Uterus (tissue), 4 donors: ENCODE data around the gene BCAS2. TPM values are rescaled to one million over a fixed set of nuclear protein-coding genes. Genes with fewer than 3 reads are reported as not detected.

Experiments used
- DNase-seq, 2 donors: peaks; one replicate each; pipeline ENCODE4 v3.0.0-alpha.2; 2019 to 2020
- H3K27ac ChIP-seq, 2 donors: fragments of 200-600 bp; sonication (generic); 1 replicate in 1 of 2; 2 replicates in 1 of 2; pipeline ENCODE4 v1.5.1; 2016 to 2018
- H3K27me3 ChIP-seq, 2 donors: fragments of 200-600 bp; sonication (generic); one replicate each; pipeline ENCODE4 v1.5.1; 2018 to 2019; ENCODE audit warnings: control low read depth in 1 of 2
- H3K36me3 ChIP-seq, 2 donors: fragments of 200-600 bp; sonication (generic); one replicate each; pipeline ENCODE4 v1.5.1; 2019; ENCODE audit warnings: control low read depth in 1 of 2
- H3K4me1 ChIP-seq, 2 donors: fragments of 200-600 bp; sonication (generic); one replicate each; pipeline ENCODE4 v1.5.1; 2018 to 2019; ENCODE audit warnings: control low read depth in 1 of 2
- H3K4me3 ChIP-seq, 2 donors: fragments of 200-600 bp; sonication (generic); 1 replicate in 1 of 2; 2 replicates in 1 of 2; pipeline ENCODE4 v1.5.1; 2018 to 2019; ENCODE audit warnings: mild to moderate bottlenecking in 1 of 2
- H3K9me3 ChIP-seq, 2 donors: fragments of 200-600 bp; sonication (generic); one replicate each; pipeline ENCODE4 v1.5.1; 2019; ENCODE audit warnings: control low read depth in 1 of 2
- POLR2A ChIP-seq, 2 donors: fragments of 450-650 bp; IDR thresholded peaks; one replicate each; pipeline ENCODE4 v1.6.1; 2016; ENCODE audit warnings: antibody characterized with exemption in 2 of 2, mild to moderate bottlenecking in 1 of 2, moderate library complexity in 1 of 2
- intact Hi-C: fragments of 100-400 bp; cut with DNase I; formaldehyde crosslinking; loops from one replicate; pipeline ENCODE4 v1.15.1; 2023; ENCODE audit warnings: low total_unique reads
- total RNA-seq, 4 donors: library from RNA; depleted of rRNA in 3 of 4; stranded (reverse); fragments of >200 nt in 3 of 4; gene quantifications; one replicate each; pipeline versions ENCODE4 v1.1.0 to v1.2.4, GENCODE V29; 2014 to 2023
- TF ChIP-seq, protein P1 (sequence below), 4 experiments: fragments of 200-600 bp in 2 of 4; fragments of 450-650 bp in 2 of 4; sonication (generic) in 2 of 4; IDR thresholded peaks; one replicate each; pipeline ENCODE4 v1.5.1; 2016 to 2019; ENCODE audit warnings: antibody characterized with exemption in 4 of 4, mild to moderate bottlenecking in 2 of 4, moderate library complexity in 1 of 4
- donor health status: DM: yes; HTN: yes; CAD: no.

The BCAS2 gene
- total RNA-seq, 4 donors from 2014 or later = 31.8 to 61.2 (median 40.2) TPM

DNA sequence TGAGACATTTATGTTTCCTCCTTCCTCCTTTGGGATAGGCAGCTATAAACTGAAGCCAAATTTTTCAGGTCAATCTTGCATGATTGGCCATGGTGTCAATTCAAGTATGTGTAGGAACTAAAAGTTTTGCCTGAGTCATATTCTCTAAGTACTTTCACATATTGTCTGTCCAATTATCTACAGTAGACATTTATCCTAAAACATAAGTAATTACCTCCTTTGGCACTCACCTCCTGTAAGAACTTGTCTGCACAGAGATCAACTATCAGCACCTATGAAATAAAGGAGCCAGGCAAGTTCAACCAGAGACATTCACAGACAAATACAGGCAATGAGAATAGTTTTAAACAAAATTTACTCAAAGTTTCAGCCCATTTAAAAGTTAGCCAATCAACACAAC, 14.2 kb upstream of the BCAS2 start:
- Histone ChIP-seq H3K27me3 (no peaks in the 10 kb centered on the region), H3K36me3 (no peaks in the 10 kb centered on the region), H3K27ac (no peak overlapping the region), H3K4me3 (no peak overlapping the region), H3K9me3 (no peaks in the 10 kb centered on the region), H3K4me1 (no peaks in the 10 kb centered on the region)
- intact Hi-C loops = no loop called here
- TF ChIP-seq POLR2A (IDR thresholded peaks at IDR 0.05) = no peak
- TF ChIP-seq, protein P1, sequence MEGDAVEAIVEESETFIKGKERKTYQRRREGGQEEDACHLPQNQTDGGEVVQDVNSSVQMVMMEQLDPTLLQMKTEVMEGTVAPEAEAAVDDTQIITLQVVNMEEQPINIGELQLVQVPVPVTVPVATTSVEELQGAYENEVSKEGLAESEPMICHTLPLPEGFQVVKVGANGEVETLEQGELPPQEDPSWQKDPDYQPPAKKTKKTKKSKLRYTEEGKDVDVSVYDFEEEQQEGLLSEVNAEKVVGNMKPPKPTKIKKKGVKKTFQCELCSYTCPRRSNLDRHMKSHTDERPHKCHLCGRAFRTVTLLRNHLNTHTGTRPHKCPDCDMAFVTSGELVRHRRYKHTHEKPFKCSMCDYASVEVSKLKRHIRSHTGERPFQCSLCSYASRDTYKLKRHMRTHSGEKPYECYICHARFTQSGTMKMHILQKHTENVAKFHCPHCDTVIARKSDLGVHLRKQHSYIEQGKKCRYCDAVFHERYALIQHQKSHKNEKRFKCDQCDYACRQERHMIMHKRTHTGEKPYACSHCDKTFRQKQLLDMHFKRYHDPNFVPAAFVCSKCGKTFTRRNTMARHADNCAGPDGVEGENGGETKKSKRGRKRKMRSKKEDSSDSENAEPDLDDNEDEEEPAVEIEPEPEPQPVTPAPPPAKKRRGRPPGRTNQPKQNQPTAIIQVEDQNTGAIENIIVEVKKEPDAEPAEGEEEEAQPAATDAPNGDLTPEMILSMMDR (IDR thresholded peaks at IDR 0.05) = no peak
- DNase-seq = no peak

GRCh38 chr1:114594046-114594445, 12.6 kb upstream of the BCAS2 start:
- DNase-seq = no peak
- Histone ChIP-seq H3K27me3 (no peaks in the 10 kb centered on the region), H3K4me1 (no peaks in the 10 kb centered on the region), H3K27ac (no peak overlapping the region), H3K36me3 (no peaks in the 10 kb centered on the region), H3K4me3 (no peak overlapping the region), H3K9me3 (no peaks in the 10 kb centered on the region)
- intact Hi-C loops = no loop called here
- no peak for TF ChIP-seq POLR2A (IDR thresholded peaks at IDR 0.05)
- TF ChIP-seq, protein P1 (IDR thresholded peaks at IDR 0.05) = no peak

GRCh38 chr1:114589122-114589521, 7.7 kb upstream of the BCAS2 start:
- no peaks in the 10 kb centered on the region for H3K27me3 ChIP-seq
- no peaks in the 10 kb centered on the region for H3K36me3 ChIP-seq
- no peaks in the 10 kb centered on the region for H3K4me1 ChIP-seq
- no peak for DNase-seq
- intact Hi-C loops = loop anchor here (10.0 kb wide), 1 partner anchor 244 kb away; no protein-coding TSS in a partner anchor
- TF ChIP-seq, protein P1 (IDR thresholded peaks at IDR 0.05) = no peak
- TF ChIP-seq POLR2A (IDR thresholded peaks at IDR 0.05) = no peak
- H3K27ac ChIP-seq = no peak overlapping the region
- H3K9me3 ChIP-seq = no peaks in the 10 kb centered on the region
- no peak overlapping the region for H3K4me3 ChIP-seq

DNA sequence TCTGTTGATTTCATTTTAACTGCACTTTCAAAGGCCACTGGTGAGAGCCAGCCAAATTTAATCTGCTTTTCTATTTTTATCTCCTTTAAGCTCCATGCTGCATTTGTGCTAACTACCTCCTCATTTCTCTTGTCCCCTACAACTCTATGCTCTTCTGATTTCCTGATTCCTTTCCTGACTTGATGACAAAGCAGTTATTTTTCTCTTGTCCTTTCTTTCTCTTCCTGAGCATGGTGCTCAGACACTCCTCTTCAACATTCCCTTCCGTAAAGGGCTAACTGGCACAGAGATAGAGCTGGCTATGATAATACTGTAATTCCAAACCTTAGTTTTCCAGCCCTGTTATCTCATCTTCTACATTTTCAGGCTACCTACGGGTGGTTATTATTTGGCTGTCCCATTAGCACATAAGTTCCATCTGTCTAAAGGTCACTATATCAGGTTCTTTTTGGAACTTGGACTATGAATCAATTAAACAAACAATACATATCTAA, 6.8 kb upstream of the BCAS2 start:
- Histone ChIP-seq H3K9me3 (no peaks in the 10 kb centered on the region), H3K27me3 (no peaks in the 10 kb centered on the region), H3K4me3 (no peak overlapping the region), H3K4me1 (no peaks in the 10 kb centered on the region), H3K36me3 (no peaks in the 10 kb centered on the region), H3K27ac (no peak overlapping the region)
- intact Hi-C loops = loop anchor here (10.0 kb wide), 1 partner anchor 243 kb away; no protein-coding TSS in a partner anchor
- no peak for TF ChIP-seq POLR2A (IDR thresholded peaks at IDR 0.05)
- TF ChIP-seq, protein P1 (IDR thresholded peaks at IDR 0.05) = no peak
- no peak for DNase-seq

- H3K4me3 ChIP-seq = no peak overlapping the region
- no peak for TF ChIP-seq POLR2A (IDR thresholded peaks at IDR 0.05)
- TF ChIP-seq, protein P1 (IDR thresholded peaks at IDR 0.05) = no peak
- no peaks in the 10 kb centered on the region for H3K27me3 ChIP-seq
- no peaks in the 10 kb centered on the region for H3K4me1 ChIP-seq
- H3K36me3 ChIP-seq = no peaks in the 10 kb centered on the region
- no peaks in the 10 kb centered on the region for H3K9me3 ChIP-seq
- DNase-seq = no peak
- H3K27ac ChIP-seq = no peak overlapping the region
- intact Hi-C loops = loop anchor here (10.0 kb wide), 1 partner anchor 243 kb away; no protein-coding TSS in a partner anchor
Measured at GRCh38 chr1:114587203-114587991, 6.0 kb upstream of the BCAS2 start.
